Measurements from ENCODE around the gene DLGAP1. TPM values are rescaled to one million over a fixed set of nuclear protein-coding genes. Genes with fewer than 3 reads are reported as not detected.

Gene DLGAP1
- total RNA-seq, 1 donor from 2014 or later: 5.4 TPM

- Histone ChIP-seq H3K9me3 (no peaks in the 10 kb centered on the region), H3K36me3 (no peaks in the 10 kb centered on the region), H3K4me3 (no peak overlapping the region), H3K27ac (no peak overlapping the region), H3K27me3 (no peaks in the 10 kb centered on the region), H3K4me1 (no peaks in the 10 kb centered on the region)
- intact Hi-C loops (cut with DNase I): no loop called here
- no peak for TF ChIP-seq CTCF (IDR thresholded peaks at IDR 0.05)
- ATAC-seq: no peak
- DNase-seq: no peak
Observed at GRCh38 chr18:3529601-3530000, 925.5 kb downstream of the DLGAP1 start.

- no peak for DNase-seq
- Histone ChIP-seq H3K4me3 (no peak overlapping the region), H3K27ac (no peak overlapping the region), H3K9me3 (no peaks in the 10 kb centered on the region), H3K27me3 (no peaks in the 10 kb centered on the region), H3K4me1 (no peaks in the 10 kb centered on the region), H3K36me3 (no peaks in the 10 kb centered on the region)
- TF ChIP-seq CTCF (IDR thresholded peaks at IDR 0.05): no peak
- ATAC-seq: no peak
- intact Hi-C loops (cut with DNase I): no loop called here
Observed at GRCh38 chr18:3529077-3529476, 926.0 kb downstream of the DLGAP1 start.

GRCh38 chr18:3528231-3528630 lies 926.9 kb downstream of the DLGAP1 start:
- H3K4me3 ChIP-seq: no peak overlapping the region
- H3K27ac ChIP-seq: no peak overlapping the region
- intact Hi-C loops (cut with DNase I): no loop called here
- H3K4me1 ChIP-seq: no peaks in the 10 kb centered on the region
- no peaks in the 10 kb centered on the region for H3K27me3 ChIP-seq
- ATAC-seq (no peak), DNase-seq (no peak)
- peaks cover 4% of the 10 kb centered on the region for H3K9me3 ChIP-seq
- H3K36me3 ChIP-seq: no peaks in the 10 kb centered on the region
- no peak for TF ChIP-seq CTCF (IDR thresholded peaks at IDR 0.05)

GRCh38 chr18:3526421-3527354 lies 928.4 kb downstream of the DLGAP1 start:
- no peaks in the 10 kb centered on the region for H3K4me1 ChIP-seq
- H3K4me3 ChIP-seq: no peak overlapping the region
- DNase-seq: no peak
- no peak for ATAC-seq
- H3K27me3 ChIP-seq: no peaks in the 10 kb centered on the region
- no peaks in the 10 kb centered on the region for H3K36me3 ChIP-seq
- no peak overlapping the region for H3K27ac ChIP-seq
- no peak for TF ChIP-seq CTCF (IDR thresholded peaks at IDR 0.05)
- peaks cover 4% of the 10 kb centered on the region for H3K9me3 ChIP-seq
- intact Hi-C loops (cut with DNase I): no loop called here

- Histone ChIP-seq H3K27ac (no peak overlapping the region), H3K27me3 (no peaks in the 10 kb centered on the region), H3K4me3 (no peak overlapping the region), H3K36me3 (no peaks in the 10 kb centered on the region), H3K4me1 (no peaks in the 10 kb centered on the region), H3K9me3 (peaks cover 4% of the 10 kb centered on the region)
- ATAC-seq: peak; percentile 45
- intact Hi-C loops (cut with DNase I): no loop called here
- TF ChIP-seq CTCF (IDR thresholded peaks at IDR 0.05): no peak
- DNase-seq: no peak
Observed at GRCh38 chr18:3525870-3526420, 929.2 kb downstream of the DLGAP1 start.
